Measurements from ENCODE around the gene ADRA2B. TPM values are rescaled to one million over a fixed set of nuclear protein-coding genes. Genes with fewer than 3 reads are reported as not detected.

The ADRA2B gene
- total and polyA plus RNA-seq, 4 donors, result 0.26 to 34.0 (median 0.81) TPM; not detected in 1

GRCh38 chr2:96106991-96107707 is 9.2 kb downstream of the ADRA2B start:
- peaks cover 9% of the 10 kb centered on the region for H3K9me3 ChIP-seq (ENCODE audit: control insufficient read depth, low read length)
- no peaks in the 10 kb centered on the region for H3K36me3 ChIP-seq (ENCODE audit: control insufficient read depth in 1 of 2, insufficient read depth in 2 of 2, low read length in 1 of 2)
- WGBS, 2 donors, result 80 to 81% methylated on average over 9 of the region's 9 CpGs
- H3K27ac ChIP-seq (ENCODE audit: low read depth in 1 of 2, low read length in 2 of 2), result no peak overlapping the region
- DNase-seq (peak; percentile 39 to 57), ATAC-seq (ENCODE audit: low FRiP score) (no peak)
- no peak overlapping the region for H3K4me3 ChIP-seq (ENCODE audit: low read length in 2 of 2)
- intact Hi-C loops (cut with DNase I), result no loop called here
- no peaks in the 10 kb centered on the region for H3K27me3 ChIP-seq (ENCODE audit: control insufficient read depth in 1 of 2, insufficient read depth in 2 of 2, low read length in 1 of 2)
- no peaks in the 10 kb centered on the region for H3K4me1 ChIP-seq (ENCODE audit: control insufficient read depth in 1 of 2, insufficient read depth in 2 of 2, low read length in 2 of 2)

- ATAC-seq (ENCODE audit: low FRiP score), result no peak
- Histone ChIP-seq H3K4me3 (ENCODE audit: low read length in 2 of 2) (no peak overlapping the region), H3K4me1 (ENCODE audit: control insufficient read depth in 1 of 2, insufficient read depth in 2 of 2, low read length in 2 of 2) (no peaks in the 10 kb centered on the region), H3K36me3 (ENCODE audit: control insufficient read depth in 1 of 2, insufficient read depth in 2 of 2, low read length in 1 of 2) (no peaks in the 10 kb centered on the region), H3K27ac (ENCODE audit: low read depth in 1 of 2, low read length in 2 of 2) (no peak overlapping the region), H3K9me3 (ENCODE audit: control insufficient read depth, low read length) (peaks cover 9% of the 10 kb centered on the region), H3K27me3 (ENCODE audit: control insufficient read depth in 1 of 2, insufficient read depth in 2 of 2, low read length in 1 of 2) (no peaks in the 10 kb centered on the region)
- no peak for DNase-seq
- WGBS, 2 donors, result 97 to 99% methylated on average over 8 of the region's 8 CpGs
- intact Hi-C loops (cut with DNase I), result no loop called here
These were observed 10.2 kb downstream of the ADRA2B start for GRCh38 chr2:96105994-96106715.

DNA sequence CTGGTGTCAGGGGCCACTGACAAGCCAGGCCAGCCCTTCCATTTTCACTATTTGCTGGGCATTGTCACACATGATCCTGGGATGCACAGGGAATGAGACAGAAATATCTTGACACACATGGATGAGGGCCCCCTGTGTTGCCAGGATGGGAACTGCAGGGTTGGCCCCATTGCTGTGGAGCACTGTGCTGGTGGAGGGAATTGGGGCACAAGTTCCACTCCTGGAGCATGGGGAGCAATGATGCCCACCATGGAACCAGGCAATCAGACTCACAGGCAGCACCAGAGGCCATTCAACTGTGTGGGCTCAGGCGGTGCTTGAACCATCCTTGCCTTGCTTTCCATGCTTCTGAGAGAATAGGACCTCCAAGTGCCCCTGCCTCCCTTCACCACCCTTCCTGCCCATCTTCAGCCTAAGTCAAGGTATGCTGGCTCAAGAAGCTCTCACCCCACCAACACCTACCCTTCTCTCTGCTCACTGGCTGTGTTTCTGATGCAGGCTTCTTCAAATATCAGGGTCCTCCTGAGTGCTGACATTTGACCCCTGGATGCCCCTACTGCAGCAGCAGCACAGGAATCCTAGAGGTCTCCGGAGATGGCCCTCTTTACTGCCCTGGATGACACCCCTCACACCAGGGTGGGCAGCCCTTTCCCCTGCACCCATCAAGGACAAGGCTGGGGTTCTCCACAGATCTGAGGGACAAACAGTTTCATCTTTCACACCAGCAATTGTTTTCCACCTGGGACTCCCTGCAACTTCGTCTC is 11.0 kb downstream of the ADRA2B start:
- Histone ChIP-seq H3K27ac (ENCODE audit: low read depth in 1 of 2, low read length in 2 of 2) (no peak overlapping the region), H3K36me3 (ENCODE audit: control insufficient read depth in 1 of 2, insufficient read depth in 2 of 2, low read length in 1 of 2) (no peaks in the 10 kb centered on the region), H3K27me3 (ENCODE audit: control insufficient read depth in 1 of 2, insufficient read depth in 2 of 2, low read length in 1 of 2) (no peaks in the 10 kb centered on the region), H3K4me1 (ENCODE audit: control insufficient read depth in 1 of 2, insufficient read depth in 2 of 2, low read length in 2 of 2) (no peaks in the 10 kb centered on the region), H3K4me3 (ENCODE audit: low read length in 2 of 2) (no peak overlapping the region), H3K9me3 (ENCODE audit: control insufficient read depth, low read length) (peaks cover 9% of the 10 kb centered on the region)
- intact Hi-C loops (cut with DNase I), result no loop called here
- WGBS, 2 donors, result 92 to 94% methylated on average over 3 of the region's 3 CpGs
- DNase-seq (peak in 1 of 2 donors; percentile 49), ATAC-seq (ENCODE audit: low FRiP score) (no peak)

- Histone ChIP-seq H3K4me1 (ENCODE audit: control insufficient read depth in 1 of 2, insufficient read depth in 2 of 2, low read length in 2 of 2) (no peaks in the 10 kb centered on the region), H3K9me3 (ENCODE audit: control insufficient read depth, low read length) (peaks cover 9% of the 10 kb centered on the region), H3K27ac (ENCODE audit: low read depth in 1 of 2, low read length in 2 of 2) (no peak overlapping the region), H3K4me3 (ENCODE audit: low read length in 2 of 2) (no peak overlapping the region), H3K27me3 (ENCODE audit: control insufficient read depth in 1 of 2, insufficient read depth in 2 of 2, low read length in 1 of 2) (no peaks in the 10 kb centered on the region), H3K36me3 (ENCODE audit: control insufficient read depth in 1 of 2, insufficient read depth in 2 of 2, low read length in 1 of 2) (no peaks in the 10 kb centered on the region)
- ATAC-seq (ENCODE audit: low FRiP score) (no peak), DNase-seq (peak in 1 of 2 donors; percentile 36)
- intact Hi-C loops (cut with DNase I), result no loop called here
- 90 to 93% methylated on average over 6 of the region's 6 CpGs for WGBS, 2 donors
These were observed 11.9 kb downstream of the ADRA2B start for GRCh38 chr2:96104487-96104861.

GRCh38 chr2:96103761-96104486 is 12.4 kb downstream of the ADRA2B start:
- peak; percentile 33 to 50 for DNase-seq
- Histone ChIP-seq H3K36me3 (ENCODE audit: control insufficient read depth in 1 of 2, insufficient read depth in 2 of 2, low read length in 1 of 2) (no peaks in the 10 kb centered on the region), H3K4me3 (ENCODE audit: low read length in 2 of 2) (no peak overlapping the region), H3K27me3 (ENCODE audit: control insufficient read depth in 1 of 2, insufficient read depth in 2 of 2, low read length in 1 of 2) (no peaks in the 10 kb centered on the region), H3K9me3 (ENCODE audit: control insufficient read depth, low read length) (peaks cover 9% of the 10 kb centered on the region), H3K27ac (ENCODE audit: low read depth in 1 of 2, low read length in 2 of 2) (no peak overlapping the region), H3K4me1 (ENCODE audit: control insufficient read depth in 1 of 2, insufficient read depth in 2 of 2, low read length in 2 of 2) (no peaks in the 10 kb centered on the region)
- ATAC-seq (ENCODE audit: low FRiP score), result no peak
- intact Hi-C loops (cut with DNase I), result no loop called here
- 39% methylated on average over 5 to 6 of the region's 6 CpGs for WGBS, 2 donors

DNA sequence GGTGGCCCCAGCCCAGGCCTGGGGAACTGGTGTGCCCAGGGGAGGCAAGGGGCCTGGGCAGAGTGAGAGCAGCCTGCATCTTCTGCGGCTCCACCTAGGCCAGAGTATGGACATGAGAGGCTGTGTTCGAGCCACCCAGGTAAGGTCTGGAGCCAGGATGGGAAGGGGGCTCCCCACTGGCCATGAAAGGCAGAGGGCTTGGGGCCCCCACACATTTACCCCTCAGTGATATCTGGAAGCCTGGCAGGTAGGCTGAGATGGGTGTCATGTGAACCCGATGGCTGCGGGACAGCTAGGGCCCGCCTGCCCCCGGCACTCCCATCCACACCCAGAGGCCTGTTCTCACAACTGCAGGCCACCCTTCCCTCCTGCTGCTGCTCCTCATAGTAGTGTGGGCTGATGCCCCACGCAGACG is 13.2 kb downstream of the ADRA2B start:
- ATAC-seq (ENCODE audit: low FRiP score) (no peak), DNase-seq (peak in 1 of 2 donors; percentile 42)
- Histone ChIP-seq H3K9me3 (ENCODE audit: control insufficient read depth, low read length) (peaks cover 9% of the 10 kb centered on the region), H3K4me1 (ENCODE audit: control insufficient read depth in 1 of 2, insufficient read depth in 2 of 2, low read length in 2 of 2) (no peaks in the 10 kb centered on the region), H3K27ac (ENCODE audit: low read depth in 1 of 2, low read length in 2 of 2) (no peak overlapping the region), H3K27me3 (ENCODE audit: control insufficient read depth in 1 of 2, insufficient read depth in 2 of 2, low read length in 1 of 2) (no peaks in the 10 kb centered on the region), H3K36me3 (ENCODE audit: control insufficient read depth in 1 of 2, insufficient read depth in 2 of 2, low read length in 1 of 2) (no peaks in the 10 kb centered on the region), H3K4me3 (ENCODE audit: low read length in 2 of 2) (no peak overlapping the region)
- intact Hi-C loops (cut with DNase I), result no loop called here
- WGBS, 2 donors, result 93 to 95% methylated on average over 8 of the region's 8 CpGs

DNA sequence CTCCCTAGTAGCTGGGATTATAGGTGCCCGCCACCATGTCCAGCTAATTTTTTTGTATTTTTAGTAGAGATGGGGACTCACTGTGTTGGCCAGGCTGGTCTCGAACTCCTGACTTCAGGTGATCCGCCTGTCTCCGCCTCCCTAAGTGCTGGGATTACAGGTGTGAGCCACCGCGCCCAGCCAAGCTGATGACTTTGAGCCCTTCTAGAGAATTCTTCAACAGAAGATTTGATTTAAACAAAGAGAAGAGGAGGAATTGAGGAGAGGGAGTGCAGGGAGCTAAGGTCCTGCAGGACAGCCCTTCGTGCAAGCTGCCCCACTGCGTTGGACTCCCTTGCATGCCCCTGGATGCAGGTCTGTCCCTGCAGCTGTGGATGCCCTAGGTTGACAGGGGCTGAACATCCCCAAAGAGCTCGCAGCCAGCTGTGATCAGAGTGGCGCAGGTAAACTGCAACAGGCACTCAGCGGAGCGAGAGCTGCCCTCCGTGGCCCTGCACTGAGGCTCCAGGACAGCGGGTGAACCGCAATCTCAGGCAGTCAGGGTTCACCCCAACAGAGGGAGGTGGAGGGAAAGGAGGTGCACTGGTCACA is 13.7 kb downstream of the ADRA2B start:
- intact Hi-C loops (cut with DNase I), result no loop called here
- H3K27me3 ChIP-seq (ENCODE audit: control insufficient read depth in 1 of 2, insufficient read depth in 2 of 2, low read length in 1 of 2), result no peaks in the 10 kb centered on the region
- no peaks in the 10 kb centered on the region for H3K4me1 ChIP-seq (ENCODE audit: control insufficient read depth in 1 of 2, insufficient read depth in 2 of 2, low read length in 2 of 2)
- peaks cover 9% of the 10 kb centered on the region for H3K9me3 ChIP-seq (ENCODE audit: control insufficient read depth, low read length)
- no peak for ATAC-seq (ENCODE audit: low FRiP score)
- DNase-seq, result peak; percentile 16 to 62
- no peak overlapping the region for H3K27ac ChIP-seq (ENCODE audit: low read depth in 1 of 2, low read length in 2 of 2)
- no peaks in the 10 kb centered on the region for H3K36me3 ChIP-seq (ENCODE audit: control insufficient read depth in 1 of 2, insufficient read depth in 2 of 2, low read length in 1 of 2)
- H3K4me3 ChIP-seq (ENCODE audit: low read length in 2 of 2), result no peak overlapping the region
- WGBS, 2 donors, result 97 to 98% methylated on average over 15 of the region's 15 CpGs

DNA sequence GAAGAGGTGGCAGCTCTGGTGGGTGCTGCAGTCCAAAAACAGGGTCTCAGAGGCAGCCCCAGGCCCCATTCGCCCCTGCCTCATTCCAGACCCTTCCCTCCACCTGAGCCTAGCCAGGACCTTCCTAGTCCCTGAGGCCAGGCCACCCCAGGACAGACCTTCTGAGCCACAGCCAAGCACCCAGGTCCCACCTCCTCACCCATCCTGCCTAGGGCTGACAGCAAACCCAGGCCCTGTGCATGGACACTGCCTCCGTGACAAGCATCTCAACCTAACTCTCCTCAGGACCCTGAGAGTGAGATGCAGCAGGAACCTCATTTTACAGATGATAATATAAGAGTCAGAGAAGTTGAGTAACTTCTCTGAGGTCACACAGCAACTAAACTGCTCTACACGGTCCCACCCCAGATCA is 15.5 kb downstream of the ADRA2B start:
- Histone ChIP-seq H3K9me3 (ENCODE audit: control insufficient read depth, low read length) (peaks cover 8% of the 10 kb centered on the region), H3K4me3 (ENCODE audit: low read length in 2 of 2) (no peak overlapping the region), H3K4me1 (ENCODE audit: control insufficient read depth in 1 of 2, insufficient read depth in 2 of 2, low read length in 2 of 2) (no peaks in the 10 kb centered on the region), H3K27me3 (ENCODE audit: control insufficient read depth in 1 of 2, insufficient read depth in 2 of 2, low read length in 1 of 2) (no peaks in the 10 kb centered on the region), H3K36me3 (ENCODE audit: control insufficient read depth in 1 of 2, insufficient read depth in 2 of 2, low read length in 1 of 2) (no peaks in the 10 kb centered on the region), H3K27ac (ENCODE audit: low read depth in 1 of 2, low read length in 2 of 2) (no peak overlapping the region)
- DNase-seq, result peak; percentile 25 to 42
- ATAC-seq (ENCODE audit: low FRiP score), result no peak
- WGBS, 2 donors, result 91 to 93% methylated on average over 3 of the region's 3 CpGs
- intact Hi-C loops (cut with DNase I), result no loop called here

All from aorta (tissue), 5 donors.